Activated naive CD4-positive, alpha-beta T cell treated with anti-CD3 and anti-CD28 coated beads, Interleukin-2, amount 10 ng/mL, durations not matched to agents 7 days and 5 days (primary cell): ENCODE results near the gene COG5.

ENCODE experiments used
- CTCF ChIA-PET: fragments of 350-600 bp; sonication (Branson Sonifier 250); formaldehyde crosslinking; loops from one replicate; lab custom pipeline; 2021; ENCODE audit warnings: antibody characterized with exemption; lab: Charles Lee
- DNase-seq: peaks from one replicate; pipeline ENCODE4 v3.0.0-alpha.2; 2020
- H3K27ac Mint-ChIP-seq: one replicate; pipeline ENCODE4 v1.8.0; 2021; ENCODE audit warnings: mild to moderate bottlenecking, moderate library complexity, mixed read lengths
- H3K27me3 Mint-ChIP-seq: one replicate; pipeline ENCODE4 v1.8.0; 2021; ENCODE audit warnings: mild to moderate bottlenecking, mixed read lengths
- H3K36me3 Mint-ChIP-seq: one replicate; pipeline ENCODE4 v1.8.0; 2021; ENCODE audit warnings: mixed read lengths
- H3K4me1 Mint-ChIP-seq: one replicate; pipeline ENCODE4 v1.8.0; 2021; ENCODE audit warnings: mixed read lengths
- H3K4me3 Mint-ChIP-seq: one replicate; pipeline ENCODE4 v1.8.0; 2021; ENCODE audit warnings: mild to moderate bottlenecking, moderate library complexity, mixed read lengths
- H3K9me3 Mint-ChIP-seq: one replicate; pipeline ENCODE4 v1.8.0; 2021; ENCODE audit warnings: mixed read lengths

The COG5 gene

GRCh38 chr7:107446988-107447387 lies 116.7 kb downstream of the COG5 start:
- Mint-ChIP-seq H3K36me3 (peaks cover 11% of the 10 kb centered on the region), H3K27ac (no peak overlapping the region), H3K27me3 (no peaks in the 10 kb centered on the region), H3K9me3 (peaks cover 6% of the 10 kb centered on the region), H3K4me1 (peaks cover 1% of the 10 kb centered on the region), H3K4me3 (no peak overlapping the region)
- DNase-seq, result no peak
- CTCF ChIA-PET, result no interaction called here

GRCh38 chr7:107446531-107446930 lies 117.2 kb downstream of the COG5 start:
- Mint-ChIP-seq H3K4me3 (no peak overlapping the region), H3K27me3 (no peaks in the 10 kb centered on the region), H3K4me1 (peaks cover 4% of the 10 kb centered on the region), H3K27ac (no peak overlapping the region), H3K36me3 (peaks cover 12% of the 10 kb centered on the region), H3K9me3 (peaks cover 9% of the 10 kb centered on the region)
- no peak for DNase-seq
- CTCF ChIA-PET, result no interaction called here

- Mint-ChIP-seq H3K27ac (no peak overlapping the region), H3K4me3 (no peak overlapping the region), H3K27me3 (no peaks in the 10 kb centered on the region), H3K9me3 (peaks cover 12% of the 10 kb centered on the region), H3K36me3 (peaks cover 10% of the 10 kb centered on the region), H3K4me1 (peaks cover 4% of the 10 kb centered on the region)
- CTCF ChIA-PET, result no interaction called here
- no peak for DNase-seq
Measured at GRCh38 chr7:107442678-107443077, 121.0 kb downstream of the COG5 start.

GRCh38 chr7:107441581-107442422 lies 121.9 kb downstream of the COG5 start:
- DNase-seq, result no peak

GRCh38 chr7:107439025-107439424 lies 124.7 kb downstream of the COG5 start:
- H3K36me3 Mint-ChIP-seq, result peaks cover 10% of the 10 kb centered on the region
- H3K27ac Mint-ChIP-seq, result no peak overlapping the region
- H3K9me3 Mint-ChIP-seq, result peaks cover 12% of the 10 kb centered on the region
- H3K4me1 Mint-ChIP-seq, result peaks cover 4% of the 10 kb centered on the region
- no peaks in the 10 kb centered on the region for H3K27me3 Mint-ChIP-seq
- no peak for DNase-seq
- CTCF ChIA-PET, result no interaction called here
- no peak overlapping the region for H3K4me3 Mint-ChIP-seq

More at GRCh38 chr7:107441581-107442422, 121.9 kb downstream of the COG5 start:
- Mint-ChIP-seq H3K4me1 (peaks cover 4% of the 10 kb centered on the region), H3K36me3 (peaks cover 10% of the 10 kb centered on the region), H3K27ac (peak overlapping the region; percentile 24), H3K9me3 (peaks cover 12% of the 10 kb centered on the region), H3K4me3 (no peak overlapping the region), H3K27me3 (no peaks in the 10 kb centered on the region)
- CTCF ChIA-PET, result no interaction called here

GRCh38 chr7:107435749-107436148 lies 128.0 kb downstream of the COG5 start:
- no peak overlapping the region for H3K4me3 Mint-ChIP-seq
- no peaks in the 10 kb centered on the region for H3K4me1 Mint-ChIP-seq
- peaks cover 2% of the 10 kb centered on the region for H3K36me3 Mint-ChIP-seq
- DNase-seq, result no peak
- no peak overlapping the region for H3K27ac Mint-ChIP-seq
- H3K27me3 Mint-ChIP-seq, result no peaks in the 10 kb centered on the region
- CTCF ChIA-PET, result no interaction called here
- peaks cover under 1% of the 10 kb centered on the region for H3K9me3 Mint-ChIP-seq

GRCh38 chr7:107432261-107432660 lies 131.5 kb downstream of the COG5 start:
- DNase-seq, result no peak
- peaks cover 2% of the 10 kb centered on the region for H3K36me3 Mint-ChIP-seq
- H3K27ac Mint-ChIP-seq, result no peak overlapping the region
- peaks cover 2% of the 10 kb centered on the region for H3K9me3 Mint-ChIP-seq
- no peaks in the 10 kb centered on the region for H3K27me3 Mint-ChIP-seq
- CTCF ChIA-PET, result no interaction called here
- H3K4me1 Mint-ChIP-seq, result no peaks in the 10 kb centered on the region
- no peak overlapping the region for H3K4me3 Mint-ChIP-seq

- no peaks in the 10 kb centered on the region for H3K4me1 Mint-ChIP-seq
- H3K27ac Mint-ChIP-seq, result no peak overlapping the region
- peaks cover 2% of the 10 kb centered on the region for H3K9me3 Mint-ChIP-seq
- no peaks in the 10 kb centered on the region for H3K27me3 Mint-ChIP-seq
- no peak overlapping the region for H3K4me3 Mint-ChIP-seq
- H3K36me3 Mint-ChIP-seq, result peaks cover 2% of the 10 kb centered on the region
- CTCF ChIA-PET, result no interaction called here
- DNase-seq, result no peak
Measured at GRCh38 chr7:107430057-107430456, 133.7 kb downstream of the COG5 start.

GRCh38 chr7:107428642-107429041 lies 135.1 kb downstream of the COG5 start:
- DNase-seq, result no peak
- Mint-ChIP-seq H3K27me3 (no peaks in the 10 kb centered on the region), H3K9me3 (peaks cover 2% of the 10 kb centered on the region), H3K4me1 (no peaks in the 10 kb centered on the region), H3K27ac (no peak overlapping the region), H3K36me3 (peaks cover 2% of the 10 kb centered on the region), H3K4me3 (no peak overlapping the region)
- CTCF ChIA-PET, result no interaction called here

- DNase-seq, result no peak
- H3K4me3 Mint-ChIP-seq, result no peak overlapping the region
- no peak overlapping the region for H3K27ac Mint-ChIP-seq
- no peaks in the 10 kb centered on the region for H3K4me1 Mint-ChIP-seq
- peaks cover 2% of the 10 kb centered on the region for H3K36me3 Mint-ChIP-seq
- peaks cover 2% of the 10 kb centered on the region for H3K9me3 Mint-ChIP-seq
- no peaks in the 10 kb centered on the region for H3K27me3 Mint-ChIP-seq
- CTCF ChIA-PET, result no interaction called here
Measured at GRCh38 chr7:107427462-107427861, 136.3 kb downstream of the COG5 start.

- H3K4me3 Mint-ChIP-seq, result no peak overlapping the region
- H3K4me1 Mint-ChIP-seq, result no peaks in the 10 kb centered on the region
- no peak overlapping the region for H3K27ac Mint-ChIP-seq
- CTCF ChIA-PET, result no interaction called here
- no peak for DNase-seq
- no peaks in the 10 kb centered on the region for H3K27me3 Mint-ChIP-seq
- H3K9me3 Mint-ChIP-seq, result no peaks in the 10 kb centered on the region
- peaks cover 14% of the 10 kb centered on the region for H3K36me3 Mint-ChIP-seq
Measured at GRCh38 chr7:107414198-107414597, 149.5 kb downstream of the COG5 start.

GRCh38 chr7:107408349-107408748 lies 155.4 kb downstream of the COG5 start:
- peaks cover 23% of the 10 kb centered on the region for H3K36me3 Mint-ChIP-seq
- H3K27ac Mint-ChIP-seq, result no peak overlapping the region

GRCh38 chr7:107405559-107405958 lies 158.2 kb downstream of the COG5 start:
- H3K27me3 Mint-ChIP-seq, result no peaks in the 10 kb centered on the region
- no peaks in the 10 kb centered on the region for H3K4me1 Mint-ChIP-seq
- H3K36me3 Mint-ChIP-seq, result peaks cover 18% of the 10 kb centered on the region
- CTCF ChIA-PET, result no interaction called here
- no peaks in the 10 kb centered on the region for H3K9me3 Mint-ChIP-seq
- H3K27ac Mint-ChIP-seq, result no peak overlapping the region
- no peak for DNase-seq
- H3K4me3 Mint-ChIP-seq, result no peak overlapping the region

More at GRCh38 chr7:107408349-107408748, 155.4 kb downstream of the COG5 start:
- Mint-ChIP-seq H3K27me3 (no peaks in the 10 kb centered on the region), H3K9me3 (no peaks in the 10 kb centered on the region), H3K4me1 (no peaks in the 10 kb centered on the region), H3K4me3 (no peak overlapping the region)
- CTCF ChIA-PET, result no interaction called here
- no peak for DNase-seq

GRCh38 chr7:107404740-107405537 lies 158.8 kb downstream of the COG5 start:
- CTCF ChIA-PET, result no interaction called here
- no peaks in the 10 kb centered on the region for H3K4me1 Mint-ChIP-seq
- H3K27me3 Mint-ChIP-seq, result no peaks in the 10 kb centered on the region
- no peak for DNase-seq
- no peaks in the 10 kb centered on the region for H3K9me3 Mint-ChIP-seq
- H3K4me3 Mint-ChIP-seq, result no peak overlapping the region
- no peak overlapping the region for H3K27ac Mint-ChIP-seq
- H3K36me3 Mint-ChIP-seq, result peaks cover 16% of the 10 kb centered on the region

GRCh38 chr7:107398161-107398560 lies 165.6 kb downstream of the COG5 start:
- peaks cover 3% of the 10 kb centered on the region for H3K36me3 Mint-ChIP-seq
- H3K4me1 Mint-ChIP-seq, result no peaks in the 10 kb centered on the region
- peaks cover 2% of the 10 kb centered on the region for H3K9me3 Mint-ChIP-seq
- CTCF ChIA-PET, result no interaction called here
- H3K4me3 Mint-ChIP-seq, result no peak overlapping the region
- DNase-seq, result no peak
- H3K27ac Mint-ChIP-seq, result no peak overlapping the region
- no peaks in the 10 kb centered on the region for H3K27me3 Mint-ChIP-seq
